ENCODE results near the gene CDYL. TPM values are rescaled to one million over a fixed set of nuclear protein-coding genes. Genes with fewer than 3 reads are reported as not detected.

The CDYL gene
- polyA plus RNA-seq, 3 donors: 2.9 to 21.2 (median 4.2) TPM

- DNase-seq: no peak
- Histone ChIP-seq H3K79me2 (ENCODE audit: insufficient read depth, low read length) (peaks cover 64% of the 10 kb centered on the region), H4K20me1 (ENCODE audit: insufficient read depth, low read length) (peaks cover 100% of the 10 kb centered on the region), H3K9ac (ENCODE audit: insufficient read depth, low read length, poor library complexity, severe bottlenecking) (no peak overlapping the region), H3K27ac (ENCODE audit: low read depth in 1 of 2, low read length in 2 of 2) (no peak overlapping the region), H3K4me2 (replicated peaks; ENCODE audit: extremely low read depth, low read length, poor library complexity, severe bottlenecking) (no peak overlapping the region), H3K36me3 (replicated peaks in 1 of 2; ENCODE audit: control insufficient read depth in 1 of 2, insufficient read depth in 2 of 2, low read length in 2 of 2) (no peaks in the 10 kb centered on the region), H3K9me3 (replicated peaks in 1 of 2; ENCODE audit: control insufficient read depth in 1 of 2, insufficient read depth in 1 of 2, low read length in 2 of 2) (no peaks in the 10 kb centered on the region), H3K4me3 (replicated peaks in 1 of 3; ENCODE audit: low read depth in 2 of 3, low read length in 3 of 3) (no peak overlapping the region), H3K27me3 (ENCODE audit: control insufficient read depth in 2 of 2, insufficient read depth in 2 of 2, low read length in 2 of 2) (no peaks in the 10 kb centered on the region), H2AFZ (ENCODE audit: insufficient read depth, low read depth, low read length, poor library complexity, severe bottlenecking) (no peak overlapping the region), H3K4me1 (ENCODE audit: control insufficient read depth in 1 of 2, insufficient read depth in 2 of 2, low read length in 2 of 2) (no peaks in the 10 kb centered on the region)
- Mint-ChIP-seq H3K4me3 (no peak overlapping the region), H3K36me3 (peaks cover 0 to 12% of the 10 kb centered on the region in 2 donors), H3K27ac (no peak overlapping the region), H3K27me3 (ENCODE audit: low read depth in 3 of 3) (peaks cover 0 to 1% (median 0%) of the 10 kb centered on the region in 3 donors), H3K9me3 (no peaks in the 10 kb centered on the region), H3K4me1 (peaks cover 13% of the 10 kb centered on the region)
- WGBS (ENCODE audit: insufficient coverage): 100% methylated on average over 5 of the region's 12 CpGs
- intact Hi-C loops (cut with micrococcal nuclease): no loop called here
- no peak for TF ChIP-seq CTCF (IDR thresholded peaks at IDR 0.05)
Observed at GRCh38 chr6:4925580-4925979, 149.4 kb downstream of the CDYL start.

- no peak overlapping the region for H3K9ac ChIP-seq (ENCODE audit: insufficient read depth, low read length, poor library complexity, severe bottlenecking)
- H3K4me3 ChIP-seq (replicated peaks in 1 of 3; ENCODE audit: low read depth in 2 of 3, low read length in 3 of 3): no peak overlapping the region
- H2AFZ ChIP-seq (ENCODE audit: insufficient read depth, low read depth, low read length, poor library complexity, severe bottlenecking): no peak overlapping the region
- peaks cover 100% of the 10 kb centered on the region for H4K20me1 ChIP-seq (ENCODE audit: insufficient read depth, low read length)
- peaks cover 0 to 2% (median 0%) of the 10 kb centered on the region in 7 donors for H3K9me3 Mint-ChIP-seq
- intact Hi-C loops (cut with micrococcal nuclease): no loop called here
- H3K9me3 ChIP-seq (replicated peaks in 1 of 2; ENCODE audit: control insufficient read depth in 1 of 2, insufficient read depth in 1 of 2, low read length in 2 of 2): no peaks in the 10 kb centered on the region
- H3K4me1 Mint-ChIP-seq: peaks cover 18% of the 10 kb centered on the region
- H3K27ac Mint-ChIP-seq: no peak overlapping the region
- no peak for TF ChIP-seq CTCF (IDR thresholded peaks at IDR 0.05)
- H3K4me3 Mint-ChIP-seq: no peak overlapping the region
- peaks cover 73% of the 10 kb centered on the region for H3K79me2 ChIP-seq (ENCODE audit: insufficient read depth, low read length)
- no peaks in the 10 kb centered on the region for H3K36me3 ChIP-seq (replicated peaks in 1 of 2; ENCODE audit: control insufficient read depth in 1 of 2, insufficient read depth in 2 of 2, low read length in 2 of 2)
- H3K36me3 Mint-ChIP-seq: peaks cover 0 to 18% of the 10 kb centered on the region in 2 donors
- H3K27ac ChIP-seq (ENCODE audit: low read depth in 1 of 2, low read length in 2 of 2): no peak overlapping the region
- H3K27me3 ChIP-seq (ENCODE audit: control insufficient read depth in 2 of 2, insufficient read depth in 2 of 2, low read length in 2 of 2): no peaks in the 10 kb centered on the region
- H3K4me2 ChIP-seq (replicated peaks; ENCODE audit: extremely low read depth, low read length, poor library complexity, severe bottlenecking): no peak overlapping the region
- WGBS (ENCODE audit: insufficient coverage): no CpG with 5 or more reads among the region's 3 CpGs
- DNase-seq: no peak
- H3K27me3 Mint-ChIP-seq (ENCODE audit: low read depth in 3 of 3): no peaks in the 10 kb centered on the region
- H3K4me1 ChIP-seq (ENCODE audit: control insufficient read depth in 1 of 2, insufficient read depth in 2 of 2, low read length in 2 of 2): no peaks in the 10 kb centered on the region
Observed at GRCh38 chr6:4928426-4928825, 152.2 kb downstream of the CDYL start.
